Osteoblast (primary cell): ENCODE measurements around the gene NDUFA9. TPM values are rescaled to one million over a fixed set of nuclear protein-coding genes. Genes with fewer than 3 reads are reported as not detected.

ENCODE experiments used
- DNase-seq: peaks from one replicate; pipeline ENCODE4 v3.0.0; 2011; ENCODE audit warnings: low spot score, mixed read lengths; ENCODE audit not compliant: insufficient read length; ENCODE audit errors: missing footprints
- H2AFZ ChIP-seq: 2 replicates; pipeline ENCODE4 v1.6.0; 2011; ENCODE audit warnings: mild to moderate bottlenecking, low read length
- H3K27ac ChIP-seq: 2 replicates; pipeline ENCODE4 v1.5.1; 2011; ENCODE audit warnings: mild to moderate bottlenecking, low read depth, low read length, moderate library complexity
- H3K27me3 ChIP-seq: 2 replicates; pipeline ENCODE4 v1.6.0; 2012; ENCODE audit warnings: mild to moderate bottlenecking, control low read depth, inconsistent platforms, low read length, moderate library complexity; ENCODE audit not compliant: insufficient read depth
- H3K36me3 ChIP-seq: 2 replicates; pipeline ENCODE4 v1.5.1; 2011; ENCODE audit warnings: mild to moderate bottlenecking, low read length, control low read depth, moderate library complexity; ENCODE audit not compliant: insufficient read depth
- H3K4me1 ChIP-seq: 2 replicates; pipeline ENCODE4 v1.5.1; 2011; ENCODE audit warnings: mild to moderate bottlenecking, low read length, control low read depth, moderate library complexity; ENCODE audit not compliant: insufficient read depth
- H3K4me2 ChIP-seq: 2 replicates; pipeline ENCODE4 v1.6.0; 2011; ENCODE audit warnings: mild to moderate bottlenecking, low read length; ENCODE audit not compliant: insufficient read depth
- H3K4me3 ChIP-seq: fragments of 200-600 bp; sonication (generic); 3 replicates; pipeline ENCODE4 v1.5.1; 2012; ENCODE audit warnings: mild to moderate bottlenecking, low read length, inconsistent platforms; ENCODE audit not compliant: insufficient read depth
- H3K79me2 ChIP-seq: 2 replicates; pipeline ENCODE4 v1.6.0; 2012; ENCODE audit warnings: mild to moderate bottlenecking, low read length, control low read depth, inconsistent platforms; ENCODE audit not compliant: insufficient read depth
- H3K9me3 ChIP-seq: 2 replicates; pipeline ENCODE4 v1.5.1; 2011; ENCODE audit warnings: low read depth, low read length, control low read depth
- H4K20me1 ChIP-seq: 2 replicates; pipeline ENCODE4 v1.6.0; 2012; ENCODE audit warnings: mild to moderate bottlenecking, low read length, control low read depth; ENCODE audit not compliant: insufficient read depth
- CTCF ChIP-seq: IDR thresholded peaks from 2 replicates; pipeline ENCODE4 v1.5.1; 2011; ENCODE audit warnings: mild to moderate bottlenecking, low read depth, low read length, moderate library complexity; ENCODE audit errors: extremely low read depth
- total RNA-seq: library from RNA; depleted of rRNA; stranded (reverse); fragments of >200 nt; gene quantifications from 2 replicates; pipeline ENCODE4 v1.2.3, GENCODE V29; 2012

The NDUFA9 gene
- 29.0 and 41.3 TPM in 2 replicates for total RNA-seq

- Histone ChIP-seq H4K20me1 (no peaks in the 10 kb centered on the region), H3K9me3 (no peaks in the 10 kb centered on the region), H3K27me3 (no peaks in the 10 kb centered on the region), H3K27ac (peak within 1 kb of the TSS; percentile 88), H3K4me2 (peak within 1 kb of the TSS; percentile 99), H3K79me2 (peaks cover 47% of the 10 kb centered on the region), H2AFZ (peak within 1 kb of the TSS; percentile 96), H3K4me3 (peak within 1 kb of the TSS; percentile 96), H3K4me1 (peaks cover 11% of the 10 kb centered on the region), H3K36me3 (no peaks in the 10 kb centered on the region)
- peak; percentile 84 for DNase-seq
- no peak for TF ChIP-seq CTCF
These were observed at the start of gene NDUFA9, which contains the start of gene AKAP3 for GRCh38 chr12:4648501-4649357. Gene NDUFA9, plus strand, starts transcription at chr12:4649114. Its CDS starts 13 bp downstream, at chr12:4649127. Gene AKAP3, minus strand, starts transcription at chr12:4649051. Its CDS starts 10,855 bp downstream, at chr12:4638196.

DNA sequence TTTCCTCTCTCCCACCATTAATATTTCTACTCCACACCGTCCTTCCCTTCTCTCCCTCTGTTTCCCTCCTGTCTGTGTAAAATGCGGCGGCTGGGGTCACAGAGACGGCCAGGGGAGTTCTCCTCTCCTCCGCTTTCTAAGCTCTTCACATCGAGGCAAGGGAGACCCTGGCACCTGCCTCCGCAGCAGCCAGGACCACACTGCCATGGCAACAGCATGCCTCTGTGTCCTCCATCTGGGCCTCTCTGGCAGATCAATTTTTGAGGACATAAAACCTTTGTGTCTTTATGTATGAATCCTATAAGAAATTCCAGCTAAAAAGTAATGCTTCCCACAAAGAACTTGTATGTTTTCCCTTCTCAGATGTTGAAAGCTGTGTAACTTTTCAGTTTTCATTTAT is 45.5 kb upstream of the NDUFA9 start:
- no peaks in the 10 kb centered on the region for H3K9me3 ChIP-seq
- no peak for TF ChIP-seq CTCF
- no peak for DNase-seq
- no peak overlapping the region for H3K4me3 ChIP-seq
- H3K36me3 ChIP-seq, result no peaks in the 10 kb centered on the region
- H3K4me1 ChIP-seq, result peaks cover 7% of the 10 kb centered on the region
- H3K27me3 ChIP-seq, result peaks cover 10% of the 10 kb centered on the region
- no peak overlapping the region for H3K4me2 ChIP-seq
- no peaks in the 10 kb centered on the region for H4K20me1 ChIP-seq
- H3K27ac ChIP-seq, result no peak overlapping the region
- no peak overlapping the region for H2AFZ ChIP-seq
- peaks cover 23% of the 10 kb centered on the region for H3K79me2 ChIP-seq

GRCh38 chr12:4603946-4604345 is 45.0 kb upstream of the NDUFA9 start:
- H3K27ac ChIP-seq, result no peak overlapping the region
- peaks cover 23% of the 10 kb centered on the region for H3K79me2 ChIP-seq
- H3K9me3 ChIP-seq, result no peaks in the 10 kb centered on the region
- H3K36me3 ChIP-seq, result no peaks in the 10 kb centered on the region
- H3K4me1 ChIP-seq, result peaks cover 7% of the 10 kb centered on the region
- TF ChIP-seq CTCF, result no peak
- no peak overlapping the region for H3K4me3 ChIP-seq
- DNase-seq, result no peak
- H3K27me3 ChIP-seq, result peaks cover 10% of the 10 kb centered on the region
- H2AFZ ChIP-seq, result no peak overlapping the region
- no peak overlapping the region for H3K4me2 ChIP-seq
- H4K20me1 ChIP-seq, result no peaks in the 10 kb centered on the region

GRCh38 chr12:4604684-4605193 is 44.2 kb upstream of the NDUFA9 start:
- H3K4me2 ChIP-seq, result peak overlapping the region; percentile 78
- H3K27ac ChIP-seq, result peak overlapping the region; percentile 69
- no peaks in the 10 kb centered on the region for H3K36me3 ChIP-seq
- TF ChIP-seq CTCF, result peak; percentile 99
- peak overlapping the region; percentile 90 for H3K4me3 ChIP-seq
- no peaks in the 10 kb centered on the region for H3K9me3 ChIP-seq
- no peaks in the 10 kb centered on the region for H4K20me1 ChIP-seq
- peak; percentile 92 for DNase-seq
- peaks cover 7% of the 10 kb centered on the region for H3K4me1 ChIP-seq
- H3K79me2 ChIP-seq, result peaks cover 23% of the 10 kb centered on the region
- peak overlapping the region; percentile 97 for H2AFZ ChIP-seq
- H3K27me3 ChIP-seq, result peaks cover 10% of the 10 kb centered on the region
